H54 (cell line): ENCODE results near the gene GLT8D2.
A peak's percentile ranks its signal among the peaks of the same experiment; 100 is the strongest.

Experiments
- DNase-seq: peaks from one replicate; pipeline ENCODE4 v3.0.0; 2011; ENCODE audit warnings: low spot score, mixed read lengths; ENCODE audit not compliant: insufficient read length
- FAIRE-seq: peaks from 3 replicates; lab custom pipeline; 2011; peaks lifted over from hg19 to GRCh38; lab: Jason Lieb, UNC
- POLR2A ChIP-seq: IDR thresholded peaks from 2 replicates; pipeline ENCODE4 v1.6.1; 2011; ENCODE audit warnings: low read depth, mild to moderate bottlenecking, low read length

GLT8D2 gene, protein sequence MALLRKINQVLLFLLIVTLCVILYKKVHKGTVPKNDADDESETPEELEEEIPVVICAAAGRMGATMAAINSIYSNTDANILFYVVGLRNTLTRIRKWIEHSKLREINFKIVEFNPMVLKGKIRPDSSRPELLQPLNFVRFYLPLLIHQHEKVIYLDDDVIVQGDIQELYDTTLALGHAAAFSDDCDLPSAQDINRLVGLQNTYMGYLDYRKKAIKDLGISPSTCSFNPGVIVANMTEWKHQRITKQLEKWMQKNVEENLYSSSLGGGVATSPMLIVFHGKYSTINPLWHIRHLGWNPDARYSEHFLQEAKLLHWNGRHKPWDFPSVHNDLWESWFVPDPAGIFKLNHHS

DNA sequence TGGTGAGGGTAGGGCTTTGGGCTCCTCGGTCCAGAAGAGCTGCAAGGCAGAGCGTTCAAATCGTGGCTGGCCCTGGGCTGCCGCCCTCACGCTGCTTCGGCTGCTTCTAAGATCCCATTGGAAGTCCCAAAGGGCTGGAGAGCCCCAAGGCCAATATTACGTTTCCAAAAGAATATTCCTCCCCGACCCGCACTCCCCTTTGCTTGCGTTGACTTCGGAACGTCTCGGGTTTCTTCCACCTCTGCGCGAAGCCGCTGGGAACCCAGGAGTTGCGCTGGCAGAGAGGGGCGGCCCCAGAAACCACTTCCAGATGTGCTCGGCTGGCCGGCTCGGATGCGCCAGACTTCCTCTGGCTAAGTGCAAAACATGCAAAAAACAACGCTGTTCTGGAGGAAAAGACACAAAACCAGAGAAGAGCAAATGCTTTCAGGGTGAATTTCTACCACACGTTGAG is at the start of gene GLT8D2:
GLT8D2 (minus strand) TSS at position 285 of the 454 bp plus-strand sequence. CDS start 30,539 bp downstream, outside the sequence.
- no peak for FAIRE-seq

DNA sequence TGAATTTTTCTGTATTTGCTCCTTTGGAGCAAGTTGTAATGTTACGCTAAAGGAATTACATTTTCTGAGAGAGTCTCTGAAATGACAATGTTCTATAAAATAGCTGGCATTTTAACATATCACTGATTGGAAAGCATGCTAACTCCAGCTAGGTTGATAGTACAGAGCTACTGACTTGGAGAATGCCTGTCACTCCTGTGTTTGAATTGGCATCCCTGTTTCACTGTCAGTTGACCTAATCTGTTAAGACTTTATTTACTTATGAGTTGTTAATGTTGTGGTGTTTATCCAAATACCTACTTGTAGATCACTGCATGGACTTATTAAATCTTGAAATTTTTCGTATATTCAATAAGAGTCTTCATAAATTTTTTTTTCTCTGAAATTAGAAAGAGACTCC is 48.0 kb upstream of the GLT8D2 start:
- FAIRE-seq = peak; percentile 11
- DNase-seq = no peak
- no peak for TF ChIP-seq POLR2A

More for the DNA sequence above, at the start of gene GLT8D2:
- DNase-seq = peak; percentile 43
- TF ChIP-seq POLR2A = no peak

DNA sequence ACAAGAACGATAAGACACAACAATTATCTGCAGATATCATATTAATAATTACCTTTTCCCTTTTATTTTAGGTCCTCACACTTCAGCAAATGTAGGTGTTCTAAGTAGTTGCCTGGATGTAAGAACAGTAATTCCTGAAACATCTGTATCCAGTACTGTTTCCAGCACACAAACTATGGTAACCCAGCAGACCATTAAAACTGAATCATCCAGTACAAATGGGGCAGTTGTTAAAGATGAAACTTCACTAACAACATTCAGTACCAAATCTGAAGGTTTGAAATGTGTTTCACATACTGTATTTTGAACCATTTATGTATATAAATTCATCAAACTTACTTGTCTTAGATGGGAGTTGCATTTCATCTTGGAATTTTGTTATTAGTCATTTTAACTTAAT is 45.3 kb upstream of the GLT8D2 start:
- no peak for FAIRE-seq
- no peak for DNase-seq
- TF ChIP-seq POLR2A = no peak

DNA sequence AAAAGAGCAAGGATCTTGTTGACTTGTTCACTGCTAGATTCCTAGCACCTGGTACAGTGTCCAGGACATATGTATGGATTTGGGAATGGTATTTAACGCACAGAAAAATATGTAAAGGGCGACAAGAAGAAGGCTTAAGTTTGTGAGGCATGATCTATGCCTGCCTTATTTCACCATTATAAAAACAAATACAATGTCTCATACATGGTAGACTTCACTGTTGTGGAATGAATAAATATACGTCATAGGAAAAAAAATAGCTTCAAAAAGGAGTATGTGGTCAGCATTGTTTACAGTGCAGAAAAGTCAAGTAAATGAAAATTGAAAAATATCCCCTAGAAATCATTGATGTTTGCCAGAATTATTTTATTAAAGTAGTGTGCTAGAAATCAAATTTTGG is 44.3 kb upstream of the GLT8D2 start:
- DNase-seq = no peak
- TF ChIP-seq POLR2A = no peak
- FAIRE-seq = no peak

DNA sequence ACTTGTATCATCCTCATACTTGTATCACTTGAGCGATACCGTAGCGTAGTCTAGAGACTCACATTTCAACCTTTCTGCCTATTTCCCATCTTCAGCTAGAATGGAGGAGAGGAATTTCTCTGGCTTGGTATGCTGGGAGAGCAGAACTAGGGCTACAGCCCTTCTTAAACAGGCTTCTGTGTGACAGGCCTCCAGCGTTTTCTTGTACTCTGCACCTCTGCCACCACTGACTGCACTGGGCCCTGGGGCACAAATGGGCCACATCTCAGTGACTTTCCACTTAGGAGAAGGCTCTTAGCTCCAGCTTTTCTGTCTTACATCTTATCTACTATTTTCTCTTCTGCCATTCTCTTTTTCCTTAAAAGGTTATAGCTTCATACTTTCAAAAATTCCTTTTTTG is 41.1 kb upstream of the GLT8D2 start:
- FAIRE-seq (no peak), DNase-seq (no peak)
- TF ChIP-seq POLR2A = no peak

DNA sequence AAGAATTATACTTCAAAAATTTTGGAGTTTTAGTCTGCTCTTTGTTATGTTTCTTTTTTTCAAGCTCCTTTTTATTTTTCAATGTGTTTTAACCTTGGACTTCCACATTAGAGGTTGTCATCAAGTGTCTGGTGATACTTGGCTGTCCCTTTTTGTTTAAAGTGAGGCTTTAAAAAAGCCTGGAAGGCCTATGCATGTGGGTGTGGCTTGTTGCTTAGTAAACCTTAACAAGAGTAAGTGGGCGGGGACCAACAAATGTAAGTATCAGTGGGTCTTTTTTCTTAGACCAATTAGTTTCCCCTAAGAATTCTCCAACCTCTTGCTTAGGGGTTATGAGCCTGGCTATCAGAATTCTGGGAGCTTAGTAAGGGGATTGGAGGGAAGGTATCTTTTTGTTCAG is 40.7 kb upstream of the GLT8D2 start:
- no peak for TF ChIP-seq POLR2A
- FAIRE-seq (peak; percentile 6), DNase-seq (no peak)

DNA sequence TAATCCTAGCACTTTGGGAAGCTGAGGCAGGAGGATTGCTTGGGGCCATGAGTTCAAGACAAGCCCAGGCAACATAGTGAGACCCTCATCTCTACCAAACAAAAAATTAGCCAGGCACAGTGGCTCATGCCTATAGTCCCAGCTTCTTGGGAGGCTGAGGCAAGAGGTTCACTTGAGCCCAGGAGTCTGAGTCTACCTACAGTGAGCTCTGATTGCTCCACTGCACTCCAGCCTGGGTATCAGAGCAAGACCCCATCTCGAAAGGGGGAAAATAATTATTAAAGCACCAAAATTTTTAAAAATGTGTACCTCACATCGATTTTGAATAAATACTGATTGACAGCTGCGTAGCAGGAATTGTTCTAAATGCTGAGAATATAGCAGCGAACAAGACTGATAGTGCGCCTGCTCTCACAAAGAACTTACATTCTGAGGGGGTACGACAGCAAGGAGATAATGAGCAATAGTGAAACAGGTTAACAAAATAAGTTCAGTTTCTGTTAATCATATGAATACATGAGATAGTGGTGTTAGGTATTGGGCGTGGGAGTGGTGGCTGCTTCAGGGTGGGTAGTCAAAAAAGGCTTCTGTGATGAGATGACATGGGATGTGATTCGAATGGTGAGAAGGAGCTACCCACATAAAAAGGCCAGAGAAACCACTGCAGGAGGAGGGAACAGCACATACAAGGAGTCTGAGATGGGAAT is 33.9 kb upstream of the GLT8D2 start:
- FAIRE-seq (no peak), DNase-seq (no peak)

DNA sequence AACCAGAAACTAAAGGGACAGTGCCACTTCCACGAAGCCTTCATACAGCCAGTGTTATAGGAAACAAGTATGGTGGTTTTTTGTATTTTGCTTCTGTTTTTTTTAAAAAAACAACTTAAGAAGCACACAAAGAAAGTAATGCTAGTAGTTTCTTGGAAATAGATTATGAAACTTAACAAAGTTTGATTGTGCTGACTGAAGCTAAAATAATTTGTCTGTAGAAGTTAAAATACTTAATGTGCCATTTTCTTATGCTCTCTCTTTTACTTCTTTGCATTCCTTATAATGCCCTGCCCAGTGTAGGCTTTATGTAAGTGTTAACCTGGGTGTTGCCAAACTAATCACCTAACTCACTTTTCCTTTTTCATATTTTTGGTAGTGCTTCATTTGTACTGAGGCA is 30.8 kb upstream of the GLT8D2 start:
- DNase-seq (no peak), FAIRE-seq (peak; percentile 6)
- TF ChIP-seq POLR2A = no peak

More for the DNA sequence above, 33.9 kb upstream of the GLT8D2 start:
- no peak for TF ChIP-seq POLR2A

DNA sequence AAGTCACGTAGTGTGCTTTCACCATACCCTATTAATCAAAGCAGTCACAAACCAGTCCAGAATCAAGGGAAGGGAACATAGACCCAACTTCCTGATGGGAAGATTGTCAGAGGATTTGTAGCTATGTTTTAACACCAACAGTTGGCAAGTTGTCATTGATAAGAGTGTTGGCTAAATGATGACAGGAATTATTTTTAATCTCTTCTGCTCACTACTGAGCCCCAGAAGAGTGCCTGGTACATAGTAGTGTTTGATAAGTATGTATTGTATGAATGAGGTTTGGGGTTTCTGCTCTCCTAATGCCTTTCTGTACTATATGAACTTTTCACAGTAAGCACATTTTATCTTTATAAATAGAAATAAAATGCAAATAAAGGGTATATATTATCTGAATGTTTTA is 29.0 kb upstream of the GLT8D2 start:
- TF ChIP-seq POLR2A = no peak
- DNase-seq (no peak), FAIRE-seq (no peak)

DNA sequence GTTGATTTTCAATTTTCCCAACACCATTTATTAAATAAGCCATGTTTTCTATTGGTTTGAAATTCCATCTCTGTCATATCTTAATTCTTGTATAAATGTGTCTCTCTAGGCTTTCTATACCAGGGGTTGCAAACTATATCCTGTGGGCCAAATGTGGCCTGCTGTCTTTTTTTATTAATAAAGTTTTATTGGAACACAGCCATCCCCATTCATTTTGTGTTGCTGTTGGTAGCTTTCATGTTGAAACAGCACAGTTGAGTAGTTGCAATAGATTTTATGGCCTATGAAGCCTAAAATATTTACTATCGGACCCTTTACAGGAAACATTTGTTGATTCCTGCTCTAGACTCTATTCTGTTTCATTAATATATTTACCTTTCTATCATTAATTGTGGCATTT is 23.7 kb upstream of the GLT8D2 start:
- no peak for TF ChIP-seq POLR2A
- FAIRE-seq = no peak
- DNase-seq = no peak

DNA sequence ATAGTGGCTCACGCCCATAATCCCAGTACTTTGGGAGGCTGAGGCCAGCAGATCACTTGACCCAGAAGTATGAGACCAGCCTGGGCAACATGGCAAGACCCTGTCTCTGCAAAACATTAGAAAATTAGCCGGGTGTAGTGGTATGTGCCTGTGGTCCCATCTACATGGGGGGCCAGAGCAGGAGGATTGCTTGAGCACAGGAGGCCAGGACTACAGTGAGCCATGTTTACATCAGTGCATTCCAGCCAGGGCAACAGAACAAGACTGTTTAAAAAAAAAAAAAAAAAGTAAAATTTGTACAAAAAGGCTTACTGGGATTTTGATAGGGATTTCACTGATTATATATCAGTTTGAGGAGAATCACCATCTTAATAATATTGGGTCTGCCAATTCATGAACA is 22.1 kb upstream of the GLT8D2 start:
- TF ChIP-seq POLR2A = no peak
- FAIRE-seq = no peak
- no peak for DNase-seq

DNA sequence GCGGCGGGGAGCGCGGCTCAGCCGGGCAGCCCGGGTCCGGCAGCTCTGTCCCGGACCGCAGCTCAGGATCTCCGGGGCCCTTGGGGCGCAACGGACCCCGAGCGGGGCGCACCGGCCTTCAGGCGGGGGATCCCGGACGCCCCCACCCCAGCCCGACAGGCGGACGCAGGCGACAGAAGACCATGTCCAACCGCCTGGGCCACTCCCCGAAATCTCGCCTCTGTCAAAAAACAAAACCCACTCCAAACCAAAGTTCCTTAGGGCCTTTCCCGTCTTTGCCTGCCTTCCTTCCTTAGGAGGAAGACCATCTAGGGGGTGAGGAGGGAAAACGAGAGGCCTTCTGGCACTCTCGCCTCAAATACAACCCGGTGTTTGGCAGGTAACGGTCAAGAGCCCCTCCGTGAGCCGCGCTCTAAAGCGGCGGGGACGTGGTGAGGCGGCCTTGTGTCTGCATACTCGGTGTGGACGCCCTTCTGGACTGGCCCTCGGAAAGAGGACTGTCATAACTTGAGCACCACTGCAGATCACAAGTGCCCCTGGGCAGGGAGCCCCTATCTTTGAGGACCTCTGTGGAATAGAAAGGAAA is 14.9 kb upstream of the GLT8D2 start:
- FAIRE-seq (no peak), DNase-seq (no peak)
- no peak for TF ChIP-seq POLR2A

DNA sequence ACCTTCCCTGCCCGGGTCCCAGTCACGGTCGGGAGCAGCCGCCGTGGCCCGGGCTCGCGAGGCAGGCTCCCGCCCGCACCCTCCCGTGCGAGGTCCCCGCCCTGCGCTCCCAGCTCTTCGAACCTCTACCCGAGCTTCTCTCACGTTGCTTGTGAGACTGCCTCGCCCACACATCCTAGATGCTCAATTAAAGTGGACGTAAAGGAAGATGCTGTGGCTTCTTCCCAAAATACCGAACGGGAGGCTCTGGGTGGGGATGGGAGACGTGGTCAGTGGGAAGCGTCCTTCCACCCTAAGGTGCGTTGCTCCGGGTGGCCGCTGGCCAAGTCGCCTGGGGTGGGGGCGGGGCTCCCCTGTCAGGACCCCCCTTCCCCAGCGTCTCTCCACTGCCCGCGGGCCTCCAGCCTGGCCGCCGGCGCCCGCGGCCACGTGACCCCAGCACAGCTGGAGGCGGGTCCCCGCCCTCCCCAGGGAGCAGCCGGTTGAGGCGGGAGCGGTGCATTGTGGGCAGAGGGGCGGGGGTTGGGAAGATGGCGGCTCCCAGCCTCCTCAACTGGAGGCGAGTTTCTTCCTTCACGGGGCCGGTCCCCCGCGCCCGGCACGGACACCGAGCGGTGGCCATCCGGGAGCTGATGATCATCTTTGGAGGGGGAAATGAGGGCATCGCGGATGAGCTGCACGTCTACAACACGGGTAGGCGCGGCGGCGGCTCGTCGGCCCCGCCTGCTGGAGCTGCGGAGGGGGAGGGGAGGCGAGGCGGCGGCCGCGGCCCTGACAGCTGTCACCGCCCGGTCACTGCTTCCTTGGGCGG is 14.2 kb upstream of the GLT8D2 start, which contains the start of gene HCFC2:
HCFC2 (plus strand) TSS at position 501 of the 811 bp plus-strand sequence; CDS start at position 531, 30 bp downstream.
- DNase-seq = peak; percentile 97
- peak; percentile 52; the same call in 1 of the 2 replicates for TF ChIP-seq POLR2A
- no peak for FAIRE-seq

DNA sequence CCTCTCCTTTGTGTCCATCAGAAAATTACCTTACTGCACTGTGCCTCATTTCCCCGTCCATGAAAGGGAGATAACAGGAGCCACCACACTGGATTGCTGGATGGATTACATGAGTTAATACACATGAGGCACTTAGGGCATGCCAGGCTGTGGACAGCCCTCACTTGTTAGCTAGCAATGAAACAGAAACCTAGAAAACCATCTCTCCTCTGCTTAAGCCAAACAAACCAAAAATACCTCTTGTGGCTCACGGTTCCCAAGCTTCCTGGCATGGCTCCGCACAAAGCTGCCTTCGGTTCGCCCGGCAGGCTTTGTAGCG is 13.7 kb upstream of the GLT8D2 start:
- FAIRE-seq = no peak

More for the DNA sequence above, 13.7 kb upstream of the GLT8D2 start:
- DNase-seq = no peak
- TF ChIP-seq POLR2A = no peak
